HG02610 (cell line): ENCODE measurements around the gene CDK10.
A peak's percentile ranks its signal among the peaks of the same experiment; 100 is the strongest.
"Not testable (repeated sequence)": the region's sequence is repeated elsewhere in the genome, so short reads cannot be mapped to it uniquely, and the experiment has no call there.

ENCODE experiments used
- ATAC-seq: cut with Tn5 transposase; IDR thresholded peaks from one replicate; pipeline ENCODE4 v1.9.1; 2021; ENCODE audit warnings: mild to moderate bottlenecking, moderate library complexity; ENCODE audit not compliant: unreplicated experiment

Gene CDK10

DNA sequence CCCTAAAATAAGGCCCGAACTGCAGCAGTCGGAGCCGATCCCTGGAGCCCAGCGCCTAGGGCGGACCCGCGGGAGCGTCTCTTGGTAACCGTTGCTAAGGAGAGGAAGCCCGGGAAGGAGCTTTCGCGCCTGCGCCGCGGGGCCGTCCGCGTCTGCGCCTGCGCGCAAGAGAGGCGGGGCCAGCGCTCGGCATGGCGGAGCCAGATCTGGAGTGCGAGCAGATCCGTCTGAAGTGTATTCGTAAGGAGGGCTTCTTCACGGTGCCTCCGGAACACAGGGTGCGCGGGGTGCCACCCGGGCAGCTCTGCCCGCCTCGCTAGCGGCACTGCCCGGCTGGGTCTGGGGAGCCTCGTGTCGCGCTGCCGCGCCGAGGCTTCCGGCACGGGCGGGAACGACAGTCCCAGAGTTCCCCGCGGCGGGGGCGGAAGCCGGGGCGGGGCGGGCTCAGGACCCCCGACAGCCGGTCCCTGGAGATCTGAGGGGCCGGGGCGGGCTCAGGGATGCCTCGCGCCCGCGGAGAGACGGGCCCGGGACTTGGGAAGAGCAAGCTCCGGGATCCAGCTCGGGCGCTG lies at the start of gene CDK10:
Gene CDK10 (plus strand): TSS at position 170 of the 572 bp plus-strand sequence. CDS start 22 bp downstream, at position 192.
- peak; percentile 78 for ATAC-seq

- ATAC-seq = no peak
Measured at GRCh38 chr16:89637379-89637778, 49.1 kb upstream of the CDK10 start.

GRCh38 chr16:89638455-89638854 lies 48.0 kb upstream of the CDK10 start:
- ATAC-seq = no peak

- ATAC-seq = no peak
Measured at GRCh38 chr16:89639385-89639784, 47.1 kb upstream of the CDK10 start.

DNA sequence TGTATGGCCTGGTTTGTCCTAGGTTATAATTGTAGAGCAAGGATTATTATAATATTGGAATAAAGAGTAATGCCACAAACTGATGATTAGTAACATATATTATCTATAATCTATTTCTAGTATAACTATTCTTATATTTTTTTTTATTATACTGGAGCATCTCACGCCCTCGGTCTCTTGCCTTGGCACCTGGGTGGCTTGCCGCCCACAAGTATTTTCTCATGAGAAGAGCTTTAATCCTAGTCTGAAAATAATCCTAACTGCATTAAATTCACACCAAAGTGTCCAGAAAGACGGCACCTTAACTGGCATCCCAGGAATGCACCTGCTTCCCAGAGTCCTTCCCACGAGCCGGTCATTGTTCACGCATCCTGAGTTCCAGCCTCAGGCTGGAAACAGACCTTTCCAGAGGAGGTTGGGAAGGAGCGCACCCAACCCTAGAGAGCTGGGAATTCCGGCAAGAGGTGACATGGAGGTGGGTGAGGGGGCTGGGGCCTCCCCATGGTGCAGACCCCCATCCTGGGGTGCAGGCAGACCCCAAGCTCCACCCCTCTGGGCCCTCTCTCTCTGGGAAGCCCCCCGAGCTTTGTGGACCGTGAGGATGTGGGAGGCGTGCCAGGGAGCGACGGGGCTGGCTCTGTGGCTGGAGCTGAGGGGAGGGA lies 44.9 kb upstream of the CDK10 start:
- no peak for ATAC-seq

DNA sequence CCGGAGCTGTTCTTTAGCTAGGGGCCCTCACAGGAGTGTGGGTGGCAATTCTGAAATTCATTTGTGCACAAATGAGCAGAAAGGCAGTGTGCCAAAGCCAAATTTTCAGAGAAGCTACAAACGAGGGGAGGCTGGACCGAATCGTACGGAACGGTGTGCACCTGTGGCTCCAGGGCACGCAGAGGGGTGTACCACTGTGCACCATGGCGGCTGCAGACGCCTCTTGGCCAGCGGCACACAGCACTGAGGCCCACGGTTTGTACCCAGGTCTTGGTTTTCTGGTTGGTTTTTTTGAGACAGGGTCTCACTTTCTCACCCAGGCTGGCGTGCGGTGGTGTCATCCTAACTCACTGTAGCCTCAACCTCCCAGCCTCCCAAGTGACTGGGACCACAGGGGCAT lies 43.9 kb upstream of the CDK10 start:
- ATAC-seq = no peak

DNA sequence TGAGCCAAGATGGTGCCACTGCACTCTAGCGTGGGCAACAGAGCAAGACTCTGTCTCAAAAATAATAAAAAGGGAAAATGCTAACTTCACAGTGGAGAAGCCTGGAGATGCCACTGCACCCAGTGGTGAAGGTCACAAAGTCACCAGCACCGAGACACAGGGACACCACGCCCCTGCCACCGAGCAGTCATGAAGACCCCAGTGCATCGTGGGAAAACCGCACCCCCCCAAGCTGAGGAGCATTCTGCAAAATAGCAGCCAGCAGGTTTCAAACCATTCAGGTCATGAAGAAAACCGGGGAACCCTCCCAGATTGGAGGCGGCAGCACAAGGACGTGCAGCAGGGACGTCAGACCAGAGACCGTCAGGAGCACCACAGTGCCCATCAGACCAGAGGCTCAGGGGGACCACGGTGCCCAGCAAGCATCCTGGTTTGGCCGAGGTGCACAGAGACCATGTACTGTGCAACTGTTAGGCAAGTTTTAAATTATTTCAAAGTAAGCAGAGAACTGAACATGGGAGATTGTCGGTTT lies 42.7 kb upstream of the CDK10 start:
- ATAC-seq = no peak

- no peak for ATAC-seq
Measured at GRCh38 chr16:89645122-89645521, 41.4 kb upstream of the CDK10 start.

DNA sequence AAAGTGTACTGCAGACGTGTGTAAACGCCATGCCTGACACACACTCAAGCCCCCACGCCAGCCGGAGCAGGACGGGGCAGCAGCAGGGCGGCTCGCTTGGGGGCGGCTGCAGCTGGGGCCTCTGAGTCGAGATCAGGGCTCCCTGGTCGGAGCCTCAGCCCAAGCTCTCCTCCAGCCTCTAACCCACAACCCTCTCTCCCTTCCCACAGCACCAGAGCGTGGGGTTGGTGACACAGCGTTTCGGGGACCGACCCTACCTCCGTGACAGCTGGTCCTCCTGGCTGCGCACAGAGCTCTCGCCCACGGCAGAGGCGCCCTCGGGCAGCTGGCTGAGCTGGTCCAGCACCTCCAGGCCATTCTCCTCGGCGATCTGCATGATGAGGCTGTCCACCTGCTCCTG lies 40.2 kb upstream of the CDK10 start:
- no peak for ATAC-seq

DNA sequence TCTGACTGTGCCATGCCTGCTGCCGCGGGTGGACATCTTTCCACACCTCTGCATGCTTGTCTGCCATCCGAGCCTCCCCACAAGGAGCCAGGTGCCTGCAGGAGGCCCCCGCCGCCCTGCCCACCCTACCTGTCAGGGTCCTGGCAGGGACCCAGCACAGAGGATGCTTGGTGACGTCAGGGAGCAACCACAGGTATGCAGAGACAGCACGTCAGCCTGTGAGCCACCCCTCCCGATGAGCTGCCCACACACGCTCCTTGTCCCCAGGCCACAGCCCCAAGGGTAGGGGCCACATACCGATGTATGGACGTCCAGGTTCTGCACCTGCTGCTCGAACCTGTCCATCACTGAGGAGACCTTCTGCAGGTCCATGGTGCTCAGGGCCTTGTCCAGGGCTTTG lies 39.6 kb upstream of the CDK10 start:
- ATAC-seq = no peak

DNA sequence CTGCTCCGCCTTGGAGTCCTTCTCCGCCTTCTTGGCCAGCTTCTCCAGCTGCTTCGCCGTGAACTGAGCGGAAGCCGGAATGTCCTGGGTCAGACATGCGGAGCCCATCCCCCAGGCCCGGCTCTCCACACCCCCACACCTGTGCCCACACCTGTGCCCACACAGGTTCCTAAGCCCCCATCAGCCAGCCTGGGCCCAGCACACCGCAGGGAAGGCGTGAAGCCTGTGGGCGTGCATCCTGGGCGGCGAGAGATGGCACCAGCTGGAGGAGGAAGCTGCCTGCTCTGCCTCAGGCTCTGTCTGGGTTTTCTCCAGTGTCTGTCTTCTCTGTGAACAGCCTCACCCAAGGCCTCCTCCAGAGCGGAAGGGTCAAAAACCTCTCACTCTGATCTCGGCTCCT lies 34.9 kb upstream of the CDK10 start:
- ATAC-seq = no peak

DNA sequence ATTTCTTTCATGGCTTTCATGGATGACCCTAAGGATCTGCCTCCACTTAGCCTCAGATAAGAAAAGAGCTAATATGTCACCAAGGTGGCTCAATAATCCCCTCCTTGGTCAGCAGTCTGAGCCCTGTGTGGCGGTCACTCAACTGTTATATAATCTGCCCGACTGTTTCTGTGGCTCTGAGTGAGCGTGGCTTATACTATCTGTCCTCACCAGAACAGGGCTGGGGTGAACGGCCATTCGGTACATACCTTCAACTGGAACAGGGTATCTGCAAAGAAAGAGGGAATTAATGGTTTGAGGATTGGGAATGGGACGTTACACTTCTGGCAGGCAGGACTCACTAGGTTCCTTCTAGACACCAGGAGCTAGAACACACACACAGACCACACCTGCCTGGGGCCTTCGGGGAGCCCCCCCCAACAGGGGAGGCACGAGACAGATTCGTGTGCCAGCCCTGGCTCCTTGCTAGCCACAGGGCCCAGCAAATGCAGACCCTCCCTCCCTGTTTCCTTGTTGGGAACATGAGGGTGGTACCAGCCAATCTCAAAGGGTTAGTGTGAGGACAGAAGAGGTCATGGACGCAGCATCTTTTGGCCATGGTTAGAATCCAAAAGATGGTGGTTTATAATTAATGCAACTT lies 32.7 kb upstream of the CDK10 start:
- ATAC-seq = no peak

DNA sequence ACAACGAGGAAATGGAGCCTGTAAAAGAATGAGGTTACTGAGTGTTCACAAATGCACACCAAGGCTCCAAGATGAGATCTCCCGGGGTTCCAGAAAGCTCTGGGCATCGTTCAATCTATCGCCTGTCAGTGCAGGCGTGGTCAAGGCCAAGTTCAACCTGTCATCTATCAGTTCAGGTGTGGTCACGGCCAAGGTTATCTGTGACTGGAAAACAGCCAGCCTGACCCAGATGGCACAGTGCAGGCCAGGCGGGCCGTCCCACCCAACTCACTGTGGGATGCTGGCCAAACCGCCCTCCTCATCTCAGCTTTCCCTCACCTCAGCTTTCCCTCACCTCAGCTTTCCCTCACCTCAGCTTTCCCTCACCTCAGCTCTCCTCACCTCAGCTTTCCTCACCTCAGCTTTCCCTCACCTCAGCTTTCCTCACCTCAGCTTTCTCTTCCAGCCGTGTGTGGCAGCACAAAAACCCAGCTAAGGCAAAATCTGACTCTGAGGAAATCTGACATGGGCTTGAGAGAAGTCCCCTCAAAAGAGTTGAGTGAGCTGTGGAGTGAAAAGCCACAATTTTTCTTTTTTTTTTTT lies 31.3 kb upstream of the CDK10 start:
- ATAC-seq = no peak

DNA sequence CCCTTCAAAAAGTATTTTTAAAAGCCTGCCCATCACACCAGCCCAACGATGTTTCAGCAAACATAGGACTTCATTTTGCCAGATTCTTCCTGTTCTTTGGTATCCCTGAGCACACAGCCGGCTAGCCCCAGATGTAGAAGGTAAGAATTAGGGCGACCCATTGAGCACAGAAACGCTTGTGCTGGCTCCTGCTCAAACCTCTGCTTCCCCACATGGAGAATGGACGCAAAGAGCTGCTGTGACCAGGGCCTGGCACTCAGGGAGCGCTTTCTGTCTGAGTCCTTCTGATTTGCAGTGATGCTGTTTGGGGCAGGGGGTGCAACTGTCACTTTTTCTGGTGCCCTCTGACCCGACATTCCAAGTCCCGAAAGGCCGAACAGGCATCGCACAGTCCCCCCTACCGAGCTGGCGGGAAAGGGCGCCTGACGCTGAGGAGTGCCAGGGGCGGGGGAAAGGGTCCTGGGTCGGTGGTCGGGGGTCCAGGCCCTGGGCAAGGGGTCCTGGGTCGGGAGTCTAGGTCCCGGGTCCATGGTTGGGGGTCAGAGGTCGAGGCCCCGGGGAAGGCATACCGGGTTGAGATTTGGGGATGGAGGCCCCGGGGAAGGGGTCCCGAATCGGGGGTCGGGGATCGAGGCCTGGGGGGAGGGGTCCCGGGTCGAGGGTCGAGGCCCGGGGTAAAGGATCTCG lies 29.9 kb upstream of the CDK10 start:
- no peak for ATAC-seq

DNA sequence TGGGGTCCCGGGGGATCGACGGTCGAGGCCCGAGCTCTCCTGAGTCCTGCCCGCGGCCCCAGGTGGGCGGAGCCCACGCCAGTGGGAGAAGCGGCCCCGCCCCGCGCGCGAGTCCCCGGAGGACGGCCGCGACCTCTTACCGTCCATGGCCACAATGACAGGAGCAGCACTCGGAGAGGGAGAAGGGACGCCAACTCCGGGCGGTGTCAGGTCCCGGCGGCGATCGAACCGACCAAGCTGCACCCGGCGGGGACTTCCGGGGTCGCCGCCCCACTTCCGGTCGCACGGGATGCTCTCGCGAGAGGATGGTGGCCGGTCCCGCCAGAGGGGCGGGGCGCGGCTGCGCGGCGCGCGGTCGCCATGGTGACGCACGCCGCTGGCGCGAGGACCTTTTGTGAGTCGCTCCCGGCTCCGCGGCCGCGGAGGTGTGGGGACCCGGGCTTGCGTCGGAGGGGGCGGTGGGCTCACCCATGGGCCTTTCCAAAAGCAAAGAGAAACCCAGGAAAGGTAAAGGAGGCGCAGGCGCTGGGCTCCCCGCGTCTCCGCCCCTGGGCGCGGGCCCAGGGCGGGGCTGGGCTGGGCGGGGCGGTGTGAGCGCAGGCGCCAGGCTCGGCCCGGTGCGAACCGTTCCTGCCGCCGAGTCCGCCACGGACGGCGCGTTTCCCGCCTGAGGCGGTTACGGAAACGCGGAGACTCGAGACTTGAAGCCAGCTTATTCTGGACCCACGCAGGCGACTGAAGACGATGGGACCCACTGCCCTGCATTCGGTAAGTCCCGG lies 28.9 kb upstream of the CDK10 start, which contains the start of the genes CHMP1A and SPATA33:
Gene CHMP1A (minus strand): TSS at position 267 of the 779 bp plus-strand sequence. CDS start 120 bp downstream, at position 147.
Gene SPATA33 (plus strand): TSS at position 395 of the 779 bp plus-strand sequence. CDS start 76 bp downstream, at position 471.
- ATAC-seq = peak; percentile 89

- ATAC-seq = no peak
Measured at GRCh38 chr16:89658221-89658879, 28.1 kb upstream of the CDK10 start.

GRCh38 chr16:89660146-89660545 lies 26.3 kb upstream of the CDK10 start:
- ATAC-seq = no peak

- no peak for ATAC-seq
Measured at GRCh38 chr16:89661215-89661614, 25.3 kb upstream of the CDK10 start.

- ATAC-seq = not testable (repeated sequence)
Measured at GRCh38 chr16:89664238-89664637, 22.3 kb upstream of the CDK10 start.

DNA sequence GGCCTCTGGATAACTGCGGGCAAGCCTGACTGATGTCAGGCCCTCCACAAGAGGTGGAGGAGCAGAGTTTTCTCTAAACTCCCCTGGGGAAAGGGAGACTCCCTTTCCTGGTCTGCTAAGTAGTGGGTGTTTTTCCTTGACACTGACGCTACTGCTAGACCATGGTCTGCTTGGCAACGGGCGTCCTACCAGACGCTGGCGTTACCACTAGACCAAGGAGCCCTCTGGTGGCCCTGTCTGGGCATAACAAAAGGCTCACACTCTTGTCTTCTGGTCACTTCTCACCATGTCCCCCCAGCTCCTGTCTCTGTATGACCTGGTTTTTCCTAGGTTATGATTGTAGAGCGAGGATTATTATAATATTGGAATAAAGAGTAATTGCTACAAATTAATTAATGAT lies 19.5 kb upstream of the CDK10 start:
- not testable (repeated sequence) for ATAC-seq
